Osteocyte (in vitro differentiated cells): ENCODE measurements around the gene GPR171. TPM values are rescaled to one million over a fixed set of nuclear protein-coding genes. Genes with fewer than 3 reads are reported as not detected.

Experiments
- DNase-seq: peaks from one replicate; pipeline ENCODE4 v3.0.0; 2021; ENCODE audit warnings: mixed read lengths; ENCODE audit not compliant: unreplicated experiment; ENCODE audit errors: extremely low spot score
- H3K27ac Mint-ChIP-seq: one replicate; pipeline ENCODE4 v1.8.0; 2021; ENCODE audit warnings: mild to moderate bottlenecking, mixed read lengths; ENCODE audit not compliant: unreplicated experiment
- H3K27me3 Mint-ChIP-seq: one replicate; pipeline ENCODE4 v1.8.0; 2021; ENCODE audit warnings: mixed read lengths; ENCODE audit not compliant: unreplicated experiment
- H3K36me3 Mint-ChIP-seq: one replicate; pipeline ENCODE4 v1.8.0; 2021; ENCODE audit warnings: mixed read lengths; ENCODE audit not compliant: unreplicated experiment
- H3K4me1 Mint-ChIP-seq: one replicate; pipeline ENCODE4 v1.8.0; 2021; ENCODE audit warnings: mixed read lengths; ENCODE audit not compliant: unreplicated experiment
- H3K4me3 Mint-ChIP-seq: one replicate; pipeline ENCODE4 v1.8.0; 2021; ENCODE audit warnings: mild to moderate bottlenecking, moderate library complexity, mixed read lengths; ENCODE audit not compliant: unreplicated experiment
- H3K9me3 Mint-ChIP-seq: one replicate; pipeline ENCODE4 v1.8.0; 2021; ENCODE audit warnings: mixed read lengths; ENCODE audit not compliant: unreplicated experiment
- total RNA-seq: library from RNA; stranded (reverse); gene quantifications from 2 replicates; pipeline ENCODE4 v1.2.1, GENCODE V29; 2021
- TF ChIP-seq, protein P1 (sequence below): fragments of 200-600 bp; sonication (generic); IDR thresholded peaks from 2 replicates; pipeline ENCODE4 v1.5.0; 2021; ENCODE audit warnings: antibody characterized with exemption, mild to moderate bottlenecking, moderate library complexity

Gene GPR171
- total RNA-seq, 1 donor from 2014 or later = not detected

DNA sequence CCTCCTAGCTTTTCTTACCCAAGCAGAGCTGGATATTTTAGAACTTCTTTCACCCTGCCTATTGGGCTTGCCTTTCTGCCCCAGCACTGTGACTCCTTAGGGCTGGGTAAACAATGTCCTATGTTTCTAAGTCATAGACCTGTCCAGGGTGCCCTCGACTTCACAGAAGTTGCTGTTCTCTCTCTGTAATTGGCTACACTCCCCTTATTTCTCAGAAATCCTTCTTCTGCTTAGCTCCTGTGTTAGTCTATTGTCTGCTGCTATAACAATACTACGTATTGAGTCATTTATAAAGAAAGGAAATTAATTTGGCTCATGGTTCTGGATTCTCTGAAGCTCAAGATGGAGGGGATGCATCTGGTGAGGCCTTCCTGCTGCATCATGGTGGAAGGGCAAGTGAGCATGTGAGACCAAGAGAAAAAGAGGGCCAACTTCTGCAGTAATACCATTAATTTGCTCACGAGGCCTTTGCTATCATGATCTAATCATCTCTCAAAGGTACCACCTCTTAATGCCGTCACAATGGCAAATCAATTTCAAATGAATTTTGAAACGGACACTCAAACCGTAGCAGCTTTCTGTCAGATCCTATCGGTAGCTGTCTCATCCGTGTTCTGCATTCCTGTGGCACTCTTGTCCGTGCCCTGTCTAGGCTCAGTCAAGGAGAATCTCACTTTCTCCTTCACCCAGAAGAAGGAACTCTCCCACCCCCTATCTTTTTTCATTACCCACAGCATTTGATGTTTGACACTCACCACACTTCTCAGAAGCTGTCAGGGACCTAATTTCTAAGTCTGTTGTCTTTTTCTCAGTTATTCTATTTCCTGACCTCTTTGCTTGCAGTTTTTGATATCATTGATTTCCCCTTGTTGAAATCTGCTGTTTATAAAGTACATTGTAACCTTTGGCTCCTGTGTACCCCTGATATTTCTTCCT, 22.3 kb upstream of the GPR171 start:
- H3K27me3 Mint-ChIP-seq = no peaks in the 10 kb centered on the region
- H3K27ac Mint-ChIP-seq = no peak overlapping the region
- TF ChIP-seq, protein P1, sequence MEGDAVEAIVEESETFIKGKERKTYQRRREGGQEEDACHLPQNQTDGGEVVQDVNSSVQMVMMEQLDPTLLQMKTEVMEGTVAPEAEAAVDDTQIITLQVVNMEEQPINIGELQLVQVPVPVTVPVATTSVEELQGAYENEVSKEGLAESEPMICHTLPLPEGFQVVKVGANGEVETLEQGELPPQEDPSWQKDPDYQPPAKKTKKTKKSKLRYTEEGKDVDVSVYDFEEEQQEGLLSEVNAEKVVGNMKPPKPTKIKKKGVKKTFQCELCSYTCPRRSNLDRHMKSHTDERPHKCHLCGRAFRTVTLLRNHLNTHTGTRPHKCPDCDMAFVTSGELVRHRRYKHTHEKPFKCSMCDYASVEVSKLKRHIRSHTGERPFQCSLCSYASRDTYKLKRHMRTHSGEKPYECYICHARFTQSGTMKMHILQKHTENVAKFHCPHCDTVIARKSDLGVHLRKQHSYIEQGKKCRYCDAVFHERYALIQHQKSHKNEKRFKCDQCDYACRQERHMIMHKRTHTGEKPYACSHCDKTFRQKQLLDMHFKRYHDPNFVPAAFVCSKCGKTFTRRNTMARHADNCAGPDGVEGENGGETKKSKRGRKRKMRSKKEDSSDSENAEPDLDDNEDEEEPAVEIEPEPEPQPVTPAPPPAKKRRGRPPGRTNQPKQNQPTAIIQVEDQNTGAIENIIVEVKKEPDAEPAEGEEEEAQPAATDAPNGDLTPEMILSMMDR = no peak
- DNase-seq = no peak
- no peaks in the 10 kb centered on the region for H3K36me3 Mint-ChIP-seq
- H3K9me3 Mint-ChIP-seq = peaks cover 11% of the 10 kb centered on the region
- H3K4me1 Mint-ChIP-seq = peaks cover 34% of the 10 kb centered on the region
- H3K4me3 Mint-ChIP-seq = no peak overlapping the region

DNA sequence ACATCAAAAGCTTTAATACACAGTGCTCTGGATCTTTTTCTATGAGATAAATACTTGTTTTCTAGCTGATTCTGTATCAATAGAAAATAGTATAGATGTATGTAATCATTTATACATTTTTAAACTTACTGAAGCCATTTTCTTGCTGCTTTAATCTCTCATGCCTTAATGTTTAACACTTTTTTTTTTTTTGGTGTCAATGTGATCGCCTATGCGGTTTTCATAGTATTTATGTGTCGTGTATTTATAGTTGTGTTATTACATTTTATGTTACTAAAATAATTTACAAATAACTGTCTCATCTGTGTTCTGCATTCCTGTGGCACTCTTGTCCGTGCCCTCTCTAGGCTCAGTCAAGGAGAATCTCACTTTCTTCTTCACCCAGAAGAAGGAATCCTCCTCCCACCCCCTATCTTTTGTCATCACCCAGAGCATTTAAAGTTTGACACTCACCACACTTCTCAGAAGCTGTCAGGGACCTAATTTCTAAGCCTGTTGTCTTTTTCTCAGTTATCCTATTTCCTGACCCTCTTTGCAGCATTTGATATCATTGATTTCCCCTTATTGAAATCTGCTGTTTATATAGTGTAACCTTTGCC, 21.4 kb upstream of the GPR171 start:
- peaks cover 31% of the 10 kb centered on the region for H3K4me1 Mint-ChIP-seq
- peaks cover 11% of the 10 kb centered on the region for H3K9me3 Mint-ChIP-seq
- TF ChIP-seq, protein P1 = no peak
- no peaks in the 10 kb centered on the region for H3K36me3 Mint-ChIP-seq
- no peaks in the 10 kb centered on the region for H3K27me3 Mint-ChIP-seq
- DNase-seq = no peak
- no peak overlapping the region for H3K27ac Mint-ChIP-seq
- H3K4me3 Mint-ChIP-seq = no peak overlapping the region

DNA sequence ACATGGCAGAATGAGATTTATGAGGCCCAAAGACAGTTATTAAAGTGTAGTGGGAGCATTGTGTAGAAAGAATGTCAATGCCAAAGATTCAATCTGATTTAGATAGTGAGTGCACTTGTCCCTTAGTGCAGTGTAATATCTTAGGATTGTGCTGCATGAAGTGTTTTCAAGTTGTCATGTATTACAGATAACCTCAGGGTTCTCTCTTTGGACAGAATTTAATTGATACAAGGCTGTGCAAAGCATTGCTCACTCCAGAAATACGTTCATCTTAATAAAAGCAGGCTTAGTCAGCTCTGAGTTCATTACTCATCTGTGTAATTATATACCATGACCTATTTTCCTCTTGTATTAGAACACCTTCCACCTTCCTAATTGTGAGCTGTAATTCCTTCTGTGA, 16.0 kb upstream of the GPR171 start:
- no peak overlapping the region for H3K27ac Mint-ChIP-seq
- no peak overlapping the region for H3K4me3 Mint-ChIP-seq
- no peaks in the 10 kb centered on the region for H3K36me3 Mint-ChIP-seq
- H3K9me3 Mint-ChIP-seq = peaks cover 11% of the 10 kb centered on the region
- H3K27me3 Mint-ChIP-seq = no peaks in the 10 kb centered on the region
- no peak for DNase-seq
- TF ChIP-seq, protein P1 = no peak
- H3K4me1 Mint-ChIP-seq = no peaks in the 10 kb centered on the region

DNA sequence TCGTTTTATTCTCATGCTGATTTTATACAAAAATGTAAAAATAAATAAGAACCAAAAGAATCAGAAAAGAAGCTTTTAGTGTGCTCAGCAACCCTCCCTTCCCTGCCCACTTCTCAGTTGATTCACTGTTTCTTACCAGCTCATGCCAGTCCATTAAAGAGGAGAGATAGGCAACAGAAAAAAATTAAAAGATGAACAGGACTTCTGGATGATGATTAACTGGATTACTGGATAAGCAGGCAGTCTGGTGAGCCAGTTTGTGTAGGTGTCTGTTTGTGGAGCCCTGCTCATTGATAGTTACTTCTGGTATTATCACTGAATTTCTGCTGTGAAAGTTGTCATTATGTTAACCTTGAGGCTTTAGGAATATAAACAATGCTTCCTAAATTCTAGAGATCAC, 15.1 kb upstream of the GPR171 start:
- TF ChIP-seq, protein P1 = no peak
- Mint-ChIP-seq H3K27me3 (no peaks in the 10 kb centered on the region), H3K27ac (no peak overlapping the region), H3K4me3 (no peak overlapping the region), H3K9me3 (peaks cover 11% of the 10 kb centered on the region), H3K4me1 (no peaks in the 10 kb centered on the region), H3K36me3 (no peaks in the 10 kb centered on the region)
- DNase-seq = no peak
